ENCODE results near the gene TMEM165.

Gene TMEM165

GRCh38 chr4:55416176-55416575 is 20.4 kb downstream of the TMEM165 start (continued):
- no peak for TF ChIP-seq ZNF514 (tag by site-specific recombination; IDR thresholded peaks at IDR 0.05)
- no peak for TF ChIP-seq ZNF19 (tag by site-specific recombination; IDR thresholded peaks at IDR 0.05; ENCODE audit: low read depth)
- no peak for TF ChIP-seq TRIM28 (IDR thresholded peaks at IDR 0.05; ENCODE audit: borderline replicate concordance, low read length)

- Histone ChIP-seq H3K4me1 (ENCODE audit: control insufficient read depth, insufficient read depth, low read length) (no peaks in the 10 kb centered on the region), H3K27ac (ENCODE audit: extremely low read depth, low read depth, low read length) (no peak overlapping the region), H3K9me3 (ENCODE audit: control insufficient read depth, insufficient read depth, low read depth, low read length) (no peaks in the 10 kb centered on the region), H3K4me3 (ENCODE audit: low read depth, low read length) (no peak overlapping the region), H3K36me3 (ENCODE audit: control insufficient read depth in 2 of 2, insufficient read depth in 1 of 2, low read length in 2 of 2) (peaks cover 15 to 91% of the 10 kb centered on the region in 2 experiments)
- TF ChIP-seq ZNF169 (tag by site-specific recombination; IDR thresholded peaks at IDR 0.05) (no peak), KLF1 (tag by site-specific recombination; IDR thresholded peaks at IDR 0.05) (no peak), RBAK (tag by site-specific recombination; IDR thresholded peaks at IDR 0.05) (no peak), KLF9 (tag by site-specific recombination; IDR thresholded peaks at IDR 0.05; ENCODE audit: low read depth) (no peak), ZNF324 (tag by site-specific recombination; IDR thresholded peaks at IDR 0.05) (no peak), ZNF341 (tag by site-specific recombination; IDR thresholded peaks at IDR 0.05; ENCODE audit: low read depth) (no peak), TCF7L2 (IDR thresholded peaks at IDR 0.05; ENCODE audit: borderline replicate concordance, low read depth, low read length) (no peak), ZBTB10 (tag by site-specific recombination; IDR thresholded peaks at IDR 0.05) (no peak), ZNF704 (tag by site-specific recombination; IDR thresholded peaks at IDR 0.05) (no peak), ZNF239 (tag by site-specific recombination; IDR thresholded peaks at IDR 0.05) (no peak), ZNF274 (IDR thresholded peaks at IDR 0.05; ENCODE audit: low read length) (no peak), ZNF274 (tag by site-specific recombination; IDR thresholded peaks at IDR 0.05; ENCODE audit: borderline replicate concordance) (no peak), ZNF585B (tag by site-specific recombination; IDR thresholded peaks at IDR 0.05) (no peak), ZNF514 (tag by site-specific recombination; IDR thresholded peaks at IDR 0.05) (no peak), ZNF350 (tag by site-specific recombination; IDR thresholded peaks at IDR 0.05) (no peak), ZNF518A (tag by site-specific recombination; conservative IDR thresholded peaks at IDR 0.05; ENCODE audit: low read depth) (no peak)
- ChIA-PET POLR2A (no interaction called here), CTCF (no interaction called here)
Measured at GRCh38 chr4:55424791-55425190, 29.0 kb downstream of the TMEM165 start.

Data from HEK293 (cell line).